WTC11 (cell line): ENCODE results near the gene GPER1.

Experiments
- CREB1 ChIP-seq: sonication (generic); formaldehyde crosslinking; IDR thresholded peaks from 2 replicates; pipeline ENCODE4 v1.8.0; 2023; ENCODE audit warnings: mild to moderate bottlenecking, missing genetic modification reagents
- ESRRA ChIP-seq: sonication (generic); formaldehyde crosslinking; IDR thresholded peaks from 2 replicates; pipeline ENCODE4 v1.8.1; 2022; ENCODE audit warnings: mild to moderate bottlenecking, missing genetic modification reagents, borderline replicate concordance
- FOXJ3 ChIP-seq: sonication (generic); formaldehyde crosslinking; IDR thresholded peaks from 2 replicates; pipeline ENCODE4 v1.9.0; 2021; ENCODE audit warnings: missing genetic modification reagents, mild to moderate bottlenecking, borderline replicate concordance
- MYBL2 ChIP-seq: sonication (generic); formaldehyde crosslinking; IDR thresholded peaks from 2 replicates; pipeline ENCODE4 v1.8.1; 2023; ENCODE audit warnings: mild to moderate bottlenecking, moderate library complexity, missing genetic modification reagents
- NFYB ChIP-seq: sonication (generic); formaldehyde crosslinking; conservative IDR thresholded peaks from 2 replicates; pipeline ENCODE4 v1.8.0; 2022; ENCODE audit warnings: low read depth, missing genetic modification reagents
- TF ChIP-seq, protein P1 (sequence below): fragments of 200-600 bp; IDR thresholded peaks from 2 replicates; pipeline ENCODE4 v1.8.0; 2022; ENCODE audit warnings: antibody characterized with exemption

DNA sequence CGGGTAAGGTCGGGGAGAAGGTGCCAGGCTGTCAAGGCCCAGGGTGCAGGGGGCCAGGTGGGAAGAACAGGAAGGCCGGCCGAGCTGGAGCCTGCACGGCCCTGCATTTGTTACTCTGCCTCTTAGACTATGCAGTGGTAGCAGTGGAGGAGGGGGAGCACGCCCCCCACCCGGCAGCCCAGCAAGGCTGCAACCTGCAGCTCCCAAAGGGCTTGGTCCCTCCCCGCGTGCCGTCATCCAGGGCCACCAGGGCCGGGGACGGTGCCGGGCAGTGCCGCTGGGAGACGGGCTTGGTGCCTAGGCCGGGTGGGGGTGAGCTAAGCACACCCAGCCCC is 7.0 kb upstream of the GPER1 start:
- TF ChIP-seq, protein P1, sequence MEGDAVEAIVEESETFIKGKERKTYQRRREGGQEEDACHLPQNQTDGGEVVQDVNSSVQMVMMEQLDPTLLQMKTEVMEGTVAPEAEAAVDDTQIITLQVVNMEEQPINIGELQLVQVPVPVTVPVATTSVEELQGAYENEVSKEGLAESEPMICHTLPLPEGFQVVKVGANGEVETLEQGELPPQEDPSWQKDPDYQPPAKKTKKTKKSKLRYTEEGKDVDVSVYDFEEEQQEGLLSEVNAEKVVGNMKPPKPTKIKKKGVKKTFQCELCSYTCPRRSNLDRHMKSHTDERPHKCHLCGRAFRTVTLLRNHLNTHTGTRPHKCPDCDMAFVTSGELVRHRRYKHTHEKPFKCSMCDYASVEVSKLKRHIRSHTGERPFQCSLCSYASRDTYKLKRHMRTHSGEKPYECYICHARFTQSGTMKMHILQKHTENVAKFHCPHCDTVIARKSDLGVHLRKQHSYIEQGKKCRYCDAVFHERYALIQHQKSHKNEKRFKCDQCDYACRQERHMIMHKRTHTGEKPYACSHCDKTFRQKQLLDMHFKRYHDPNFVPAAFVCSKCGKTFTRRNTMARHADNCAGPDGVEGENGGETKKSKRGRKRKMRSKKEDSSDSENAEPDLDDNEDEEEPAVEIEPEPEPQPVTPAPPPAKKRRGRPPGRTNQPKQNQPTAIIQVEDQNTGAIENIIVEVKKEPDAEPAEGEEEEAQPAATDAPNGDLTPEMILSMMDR = no peak
- TF ChIP-seq ESRRA = no peak
- TF ChIP-seq NFYB (CRISPR knock-in tag) = no peak
- TF ChIP-seq CREB1 (CRISPR knock-in tag) = no peak
- no peak for TF ChIP-seq FOXJ3 (CRISPR knock-in tag)
- TF ChIP-seq MYBL2 (CRISPR knock-in tag) = no peak
